Liver (tissue), 3 donors: ENCODE measurements around the gene MAML3.

Source experiments
- CTCF ChIP-seq: fragments of 150-350 bp; IDR thresholded peaks from 2 replicates; pipeline ENCODE4 v1.5.1; 2017; ENCODE audit warnings: improper control_type of control experiment, low read depth, low read length; ENCODE audit not compliant: missing input control
- HNF4G ChIP-seq: IDR thresholded peaks from 2 replicates; pipeline ENCODE4 v1.6.1; 2016; ENCODE audit warnings: antibody characterized with exemption
- RAD21 ChIP-seq, 2 donors: IDR thresholded peaks; 2 replicates each; pipeline ENCODE4 v1.6.1; 2016; ENCODE audit warnings: antibody characterized with exemption in 2 of 2, mild to moderate bottlenecking in 2 of 2
- donor health status: healthy.
- donor health status: healthy.

DNA sequence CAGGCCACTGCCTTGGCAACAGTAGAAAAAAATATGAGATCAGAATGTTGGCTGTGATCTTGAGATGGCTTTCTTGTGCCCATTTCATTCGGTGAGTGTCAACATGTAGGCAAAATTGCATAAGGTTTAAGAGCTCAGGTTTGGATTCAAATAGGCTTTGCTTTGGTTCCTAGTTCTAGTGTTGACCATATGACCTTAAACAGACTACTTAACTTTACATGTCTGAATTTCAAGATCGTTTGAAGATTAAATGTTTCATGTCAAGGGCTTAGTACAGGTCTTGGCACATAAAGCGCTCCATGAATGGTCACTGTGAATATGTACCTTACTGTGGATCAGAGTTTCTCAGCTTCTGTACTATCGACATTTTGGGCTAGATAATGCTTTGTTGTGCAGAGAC is 284.2 kb downstream of the MAML3 start:
- TF ChIP-seq CTCF (no peak), RAD21 (IDR thresholded peaks at IDR 0.05) (no peak), HNF4G (no peak)
